HCT116 (cell line): Measurements from ENCODE around the gene UQCC2.

ENCODE experiments used
- EZH2 ChIP-seq: fragments of 200-600 bp; sonication (generic); IDR thresholded peaks from 2 replicates; pipeline ENCODE4 v1.6.1; 2017; ENCODE audit warnings: antibody characterized with exemption, mixed run types
- FOSL1 ChIP-seq: IDR thresholded peaks from 2 replicates; pipeline ENCODE4 v1.6.1; 2012; ENCODE audit warnings: low read depth
- POLR2AphosphoS5 ChIP-seq: IDR thresholded peaks from 2 replicates; pipeline ENCODE4 v1.6.1; 2011; ENCODE audit warnings: mild to moderate bottlenecking, low read depth, low read length, moderate library complexity
- SIN3A ChIP-seq: IDR thresholded peaks from 2 replicates; pipeline ENCODE4 v1.6.1; 2012; ENCODE audit warnings: low read depth
- ZFX ChIP-seq: fragments of 450-650 bp; IDR thresholded peaks from 2 replicates; pipeline ENCODE4 v1.6.1; 2017
- TF ChIP-seq, protein P1 (sequence below), 3 experiments: fragments of 200-600 bp in 1 of 3; sonication (generic) in 1 of 3; IDR thresholded peaks in 2 of 3; conservative IDR thresholded peaks in 1 of 3; 2 replicates each; pipeline ENCODE4 v1.5.1; 2012 to 2017; ENCODE audit warnings: low read depth in 2 of 3, low read length in 2 of 3, antibody characterized with exemption in 1 of 3, borderline replicate concordance in 1 of 3, control low read depth in 1 of 3, mild to moderate bottlenecking in 1 of 3, mixed read lengths in 1 of 3, mixed run types in 1 of 3, moderate library complexity in 1 of 3; ENCODE audit not compliant: insufficient read depth in 1 of 3

DNA sequence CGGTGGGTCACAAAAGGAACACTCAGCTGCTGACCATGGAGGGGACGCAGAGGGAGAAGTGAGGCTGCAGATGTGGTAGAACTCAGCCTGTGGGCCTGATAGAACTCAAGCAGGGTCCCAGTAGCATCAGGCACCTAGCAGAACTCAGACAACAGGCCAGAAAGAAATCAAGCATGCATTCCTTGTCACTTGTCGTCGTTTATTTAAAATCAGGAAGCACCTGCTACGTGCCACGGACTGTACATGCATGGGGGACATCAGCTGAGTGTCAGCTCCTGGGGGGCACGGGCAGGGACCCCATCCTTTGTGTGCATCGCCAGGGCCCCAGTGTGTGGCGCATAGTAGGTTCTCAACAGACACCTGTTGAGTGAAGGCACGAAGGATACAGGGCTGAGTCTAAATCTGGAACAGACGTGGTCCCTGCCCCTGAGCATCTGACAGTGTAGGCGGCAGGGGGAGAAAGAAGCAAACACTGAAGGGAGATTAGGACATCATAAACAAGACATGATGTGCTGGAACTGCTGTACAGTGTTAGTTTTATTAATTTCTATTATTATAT is 32.5 kb downstream of the UQCC2 start:
- TF ChIP-seq POLR2AphosphoS5 (no peak), EZH2 (no peak), ZFX (no peak), FOSL1 (no peak), SIN3A (no peak)
- TF ChIP-seq, protein P1, sequence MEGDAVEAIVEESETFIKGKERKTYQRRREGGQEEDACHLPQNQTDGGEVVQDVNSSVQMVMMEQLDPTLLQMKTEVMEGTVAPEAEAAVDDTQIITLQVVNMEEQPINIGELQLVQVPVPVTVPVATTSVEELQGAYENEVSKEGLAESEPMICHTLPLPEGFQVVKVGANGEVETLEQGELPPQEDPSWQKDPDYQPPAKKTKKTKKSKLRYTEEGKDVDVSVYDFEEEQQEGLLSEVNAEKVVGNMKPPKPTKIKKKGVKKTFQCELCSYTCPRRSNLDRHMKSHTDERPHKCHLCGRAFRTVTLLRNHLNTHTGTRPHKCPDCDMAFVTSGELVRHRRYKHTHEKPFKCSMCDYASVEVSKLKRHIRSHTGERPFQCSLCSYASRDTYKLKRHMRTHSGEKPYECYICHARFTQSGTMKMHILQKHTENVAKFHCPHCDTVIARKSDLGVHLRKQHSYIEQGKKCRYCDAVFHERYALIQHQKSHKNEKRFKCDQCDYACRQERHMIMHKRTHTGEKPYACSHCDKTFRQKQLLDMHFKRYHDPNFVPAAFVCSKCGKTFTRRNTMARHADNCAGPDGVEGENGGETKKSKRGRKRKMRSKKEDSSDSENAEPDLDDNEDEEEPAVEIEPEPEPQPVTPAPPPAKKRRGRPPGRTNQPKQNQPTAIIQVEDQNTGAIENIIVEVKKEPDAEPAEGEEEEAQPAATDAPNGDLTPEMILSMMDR (IDR thresholded peaks at IDR 0.05 in 2 of 3, conservative IDR thresholded peaks at IDR 0.05 in 1 of 3; ENCODE audit: borderline replicate concordance in 1 of 3, insufficient read depth in 1 of 3, low read depth in 2 of 3, low read length in 2 of 3), result no peak
